H1 (cell line): ENCODE data around the gene BPI. TPM values are rescaled to one million over a fixed set of nuclear protein-coding genes. Genes with fewer than 3 reads are reported as not detected.

Experiments used
- RBBP5 ChIP-seq: IDR thresholded peaks from 2 replicates; pipeline ENCODE4 v1.7.1; 2012; ENCODE audit warnings: low read depth, mild to moderate bottlenecking, inconsistent platforms, low read length, moderate library complexity, borderline replicate concordance
- RXRA ChIP-seq: IDR thresholded peaks from 2 replicates; pipeline ENCODE4 v1.6.1; 2011; ENCODE audit warnings: low read depth, mild to moderate bottlenecking, low read length, moderate library complexity; ENCODE audit not compliant: insufficient read depth
- TBP ChIP-seq: IDR thresholded peaks from 2 replicates; pipeline ENCODE4 v1.6.1; 2011; ENCODE audit warnings: low read depth, low read length, improper control_type of control experiment
- TCF12 ChIP-seq: IDR thresholded peaks from 2 replicates; pipeline ENCODE4 v1.6.1; 2011; ENCODE audit warnings: low read depth, mild to moderate bottlenecking, low read length
- USF2 ChIP-seq: IDR thresholded peaks from 2 replicates; pipeline ENCODE4 v1.6.1; 2011; ENCODE audit warnings: low read length, improper control_type of control experiment
- polyA plus RNA-seq, 7 experiments: library from polyadenylated mRNA; depleted of rRNA in 3 of 7; stranded (reverse) in 5 of 7; unstranded in 2 of 7; fragments of >200 nt in 5 of 7; fragments of 200-250 nt in 2 of 7; gene quantifications; 1 replicate in 5 of 7; 2 replicates in 1 of 7; 4 replicates in 1 of 7; pipeline versions ENCODE4 v1.2.1 to v1.2.3, GENCODE V29; 2011 to 2013; ENCODE audit warnings: missing spikeins in 2 of 7, mixed read lengths in 2 of 7
- total RNA-seq: library from RNA; stranded (reverse); fragmentation: NEBNext Ultra II Directional; extraction: Animal tissue kit (Norgen Biotek cat#: 25700); gene quantifications from 2 replicates; pipeline ENCODE4 v1.2.1, GENCODE V29; 2021

BPI gene
- total and polyA plus RNA-seq, 2 of the 8 experiments (the other 6 are each of a cell fraction or from before 2014, with no cell fraction given), result not detected

GRCh38 chr20:38321959-38322598, 18.1 kb downstream of the BPI start (continued):
- no peak for TF ChIP-seq TCF12
- TF ChIP-seq RXRA, result no peak
- no peak for TF ChIP-seq TBP
- no peak for TF ChIP-seq RBBP5
- no peak for TF ChIP-seq USF2
